Osteocyte (in vitro differentiated cells): ENCODE results near the gene CCSER1. TPM values are rescaled to one million over a fixed set of nuclear protein-coding genes. Genes with fewer than 3 reads are reported as not detected.

Source experiments
- DNase-seq: peaks from one replicate; pipeline ENCODE4 v3.0.0; 2021; ENCODE audit warnings: mixed read lengths; ENCODE audit not compliant: unreplicated experiment; ENCODE audit errors: extremely low spot score
- H3K27ac Mint-ChIP-seq: one replicate; pipeline ENCODE4 v1.8.0; 2021; ENCODE audit warnings: mild to moderate bottlenecking, mixed read lengths; ENCODE audit not compliant: unreplicated experiment
- H3K27me3 Mint-ChIP-seq: one replicate; pipeline ENCODE4 v1.8.0; 2021; ENCODE audit warnings: mixed read lengths; ENCODE audit not compliant: unreplicated experiment
- H3K36me3 Mint-ChIP-seq: one replicate; pipeline ENCODE4 v1.8.0; 2021; ENCODE audit warnings: mixed read lengths; ENCODE audit not compliant: unreplicated experiment
- H3K4me1 Mint-ChIP-seq: one replicate; pipeline ENCODE4 v1.8.0; 2021; ENCODE audit warnings: mixed read lengths; ENCODE audit not compliant: unreplicated experiment
- H3K4me3 Mint-ChIP-seq: one replicate; pipeline ENCODE4 v1.8.0; 2021; ENCODE audit warnings: mild to moderate bottlenecking, moderate library complexity, mixed read lengths; ENCODE audit not compliant: unreplicated experiment
- H3K9me3 Mint-ChIP-seq: one replicate; pipeline ENCODE4 v1.8.0; 2021; ENCODE audit warnings: mixed read lengths; ENCODE audit not compliant: unreplicated experiment
- CTCF ChIP-seq: fragments of 200-600 bp; sonication (generic); IDR thresholded peaks from 2 replicates; pipeline ENCODE4 v1.5.0; 2021; ENCODE audit warnings: antibody characterized with exemption, mild to moderate bottlenecking, moderate library complexity
- total RNA-seq: library from RNA; stranded (reverse); gene quantifications from 2 replicates; pipeline ENCODE4 v1.2.1, GENCODE V29; 2021

CCSER1 gene
- total RNA-seq, 1 donor from 2014 or later, result not detected

GRCh38 chr4:90994851-90995574, 867.8 kb downstream of the CCSER1 start:
- no peak for DNase-seq
- H3K4me1 Mint-ChIP-seq, result peaks cover 2% of the 10 kb centered on the region
- H3K27ac Mint-ChIP-seq, result no peak overlapping the region
- TF ChIP-seq CTCF, result no peak
- H3K36me3 Mint-ChIP-seq, result no peaks in the 10 kb centered on the region
- no peak overlapping the region for H3K4me3 Mint-ChIP-seq
- H3K27me3 Mint-ChIP-seq, result no peaks in the 10 kb centered on the region
- no peaks in the 10 kb centered on the region for H3K9me3 Mint-ChIP-seq

DNA sequence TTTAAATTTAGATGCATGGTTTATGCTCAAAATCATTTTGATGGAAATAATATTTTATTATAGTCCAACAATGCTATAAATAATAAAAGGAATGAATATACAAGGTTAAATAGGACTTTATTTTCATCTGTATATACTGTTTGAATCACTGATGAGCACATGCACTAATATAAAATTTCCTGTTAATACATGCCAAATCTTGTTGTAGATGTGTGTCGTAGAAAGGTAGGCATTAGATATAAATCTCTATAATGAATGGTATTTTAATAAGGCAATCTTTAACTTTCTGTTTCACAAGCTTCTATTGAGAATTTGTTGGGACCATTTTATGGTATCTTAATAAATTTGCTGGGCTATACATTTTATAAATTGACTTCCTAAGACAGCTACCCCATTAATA, 868.8 kb downstream of the CCSER1 start:
- H3K36me3 Mint-ChIP-seq, result no peaks in the 10 kb centered on the region

DNA sequence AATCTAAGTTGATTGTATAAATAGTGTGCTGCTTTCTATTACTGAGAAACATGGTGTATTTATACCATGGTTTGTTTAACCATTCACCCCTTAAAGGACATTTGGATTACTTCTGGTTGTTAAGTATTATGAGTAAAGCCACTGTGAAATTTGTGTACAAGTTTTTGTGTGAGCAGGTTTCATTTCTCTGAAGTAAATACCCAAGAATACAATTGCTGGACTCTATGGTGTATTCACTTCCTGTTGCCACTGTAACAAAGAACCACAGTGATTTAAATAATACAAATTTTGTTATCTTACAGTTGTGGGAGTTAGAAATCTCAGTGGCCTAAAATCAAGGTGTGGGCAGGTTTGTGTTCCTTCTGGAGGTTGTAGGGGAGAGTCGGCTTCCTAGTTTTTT, 869.6 kb downstream of the CCSER1 start:
- DNase-seq, result no peak
- Mint-ChIP-seq H3K27me3 (peaks cover 8% of the 10 kb centered on the region), H3K4me1 (peaks cover 2% of the 10 kb centered on the region), H3K9me3 (peaks cover 4% of the 10 kb centered on the region), H3K27ac (no peak overlapping the region), H3K4me3 (no peak overlapping the region), H3K36me3 (no peaks in the 10 kb centered on the region)
- TF ChIP-seq CTCF, result no peak

More for the DNA sequence above, 868.8 kb downstream of the CCSER1 start:
- H3K27me3 Mint-ChIP-seq, result peaks cover 8% of the 10 kb centered on the region
- H3K4me3 Mint-ChIP-seq, result no peak overlapping the region
- H3K27ac Mint-ChIP-seq, result no peak overlapping the region
- no peak for TF ChIP-seq CTCF
- no peaks in the 10 kb centered on the region for H3K9me3 Mint-ChIP-seq
- H3K4me1 Mint-ChIP-seq, result peaks cover 2% of the 10 kb centered on the region
- DNase-seq, result no peak

- no peak overlapping the region for H3K27ac Mint-ChIP-seq
- peaks cover 7% of the 10 kb centered on the region for H3K27me3 Mint-ChIP-seq
- TF ChIP-seq CTCF, result no peak
- no peaks in the 10 kb centered on the region for H3K9me3 Mint-ChIP-seq
- no peak overlapping the region for H3K4me3 Mint-ChIP-seq
- no peak for DNase-seq
- peaks cover 6% of the 10 kb centered on the region for H3K4me1 Mint-ChIP-seq
- no peaks in the 10 kb centered on the region for H3K36me3 Mint-ChIP-seq
These were observed 888.7 kb downstream of the CCSER1 start for GRCh38 chr4:91015861-91016260.

DNA sequence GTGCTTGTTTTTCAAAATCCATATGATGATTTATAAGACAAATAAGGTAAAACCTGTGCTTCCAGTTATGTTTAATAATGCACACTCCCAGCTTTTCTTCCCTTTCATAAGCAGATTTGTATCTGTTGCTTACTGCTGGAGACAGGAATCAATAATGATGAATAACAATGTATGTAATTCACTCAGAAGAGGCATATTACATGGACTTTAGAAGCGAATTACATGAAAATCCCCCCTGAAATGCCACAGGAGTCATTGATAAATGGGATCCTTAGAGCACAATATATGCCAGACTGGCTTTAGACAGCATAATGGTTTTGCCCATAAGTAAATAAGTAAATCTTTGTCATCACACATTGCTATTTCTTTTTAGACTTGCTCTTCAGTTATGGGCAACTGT, 892.3 kb downstream of the CCSER1 start:
- DNase-seq, result no peak
- Mint-ChIP-seq H3K9me3 (no peaks in the 10 kb centered on the region), H3K27ac (no peak overlapping the region), H3K4me1 (peaks cover 6% of the 10 kb centered on the region), H3K36me3 (no peaks in the 10 kb centered on the region), H3K27me3 (peaks cover 7% of the 10 kb centered on the region), H3K4me3 (no peak overlapping the region)
- no peak for TF ChIP-seq CTCF
